OCI-M2 (cell line): ENCODE results near the gene RIC8B.
"Not testable (repeated sequence)": the region's sequence is repeated elsewhere in the genome, so short reads cannot be mapped to it uniquely, and the experiment has no call there.

Experiments used
- DNase-seq: peaks from one replicate; lab custom pipeline; 2025; ENCODE audit not compliant: unreplicated experiment; lab: John Stamatoyannopoulos, UW

Gene RIC8B

DNA sequence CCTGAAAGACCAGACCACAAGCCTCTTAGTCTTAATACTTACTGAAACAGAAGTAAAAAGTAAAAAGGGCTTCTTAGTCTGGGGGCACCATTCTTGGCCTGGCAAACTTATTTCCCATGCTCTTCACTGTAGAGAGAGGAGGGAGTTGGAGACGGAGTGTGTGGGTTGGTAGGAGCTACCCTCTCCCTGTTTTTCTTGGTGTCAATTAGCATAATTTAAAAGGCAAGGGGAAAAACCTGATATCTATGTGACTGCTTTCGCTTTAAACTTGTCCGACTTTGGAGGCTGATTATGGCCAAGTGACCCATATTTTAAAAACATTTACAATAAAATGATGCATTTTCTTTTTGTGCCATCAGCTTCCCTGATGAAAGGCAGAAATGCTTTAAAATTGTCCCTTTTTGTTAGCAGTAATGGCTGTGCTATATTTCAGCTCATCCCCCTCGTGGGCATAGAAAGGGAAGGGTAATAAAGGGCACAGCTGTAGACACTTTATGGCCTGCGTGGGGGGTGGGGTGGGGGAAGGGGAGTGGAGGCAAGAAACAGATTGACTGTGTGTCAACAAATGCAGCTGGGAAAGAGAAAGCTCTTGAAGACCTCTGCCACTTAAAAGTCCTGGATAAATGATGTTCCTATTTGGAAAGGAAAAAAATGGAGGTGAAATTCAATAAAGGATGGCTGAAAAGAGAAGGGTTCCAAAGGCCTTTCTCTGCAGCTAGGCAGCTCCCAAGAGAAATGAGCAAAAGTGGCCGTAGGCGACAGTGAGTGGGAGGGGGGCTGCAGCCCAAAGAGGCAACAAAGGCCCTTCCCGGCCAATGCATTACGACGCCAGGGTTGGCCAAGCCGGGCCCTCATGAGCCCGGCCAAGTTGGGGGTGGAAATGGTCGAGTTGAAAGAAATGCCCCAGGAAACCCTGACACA, 123.8 kb downstream of the RIC8B start:
- no peak for DNase-seq

DNA sequence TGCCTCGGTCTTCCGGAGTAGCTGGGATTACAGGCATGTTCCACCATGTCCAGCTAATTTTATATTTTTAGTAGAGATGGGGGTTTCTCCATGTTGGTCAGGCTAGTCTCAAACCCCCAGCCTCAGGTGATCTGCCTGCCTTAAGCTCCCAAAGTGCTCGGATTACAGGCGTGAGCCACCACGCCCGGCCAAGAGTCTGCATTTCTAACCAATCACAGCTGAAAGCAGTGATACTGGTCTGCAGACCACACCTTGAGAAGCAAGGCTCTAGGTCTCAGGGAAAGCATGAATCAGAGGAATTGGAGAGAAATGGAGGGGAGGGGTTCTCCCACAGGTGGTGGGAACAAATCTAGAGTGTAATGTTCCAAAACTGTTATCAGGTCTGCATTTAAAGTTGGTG, 126.1 kb downstream of the RIC8B start:
- DNase-seq = no peak

- DNase-seq = no peak
Observed at GRCh38 chr12:106901276-106901675, 126.8 kb downstream of the RIC8B start.

- DNase-seq = no peak
Observed at GRCh38 chr12:106902053-106902452, 127.6 kb downstream of the RIC8B start.

DNA sequence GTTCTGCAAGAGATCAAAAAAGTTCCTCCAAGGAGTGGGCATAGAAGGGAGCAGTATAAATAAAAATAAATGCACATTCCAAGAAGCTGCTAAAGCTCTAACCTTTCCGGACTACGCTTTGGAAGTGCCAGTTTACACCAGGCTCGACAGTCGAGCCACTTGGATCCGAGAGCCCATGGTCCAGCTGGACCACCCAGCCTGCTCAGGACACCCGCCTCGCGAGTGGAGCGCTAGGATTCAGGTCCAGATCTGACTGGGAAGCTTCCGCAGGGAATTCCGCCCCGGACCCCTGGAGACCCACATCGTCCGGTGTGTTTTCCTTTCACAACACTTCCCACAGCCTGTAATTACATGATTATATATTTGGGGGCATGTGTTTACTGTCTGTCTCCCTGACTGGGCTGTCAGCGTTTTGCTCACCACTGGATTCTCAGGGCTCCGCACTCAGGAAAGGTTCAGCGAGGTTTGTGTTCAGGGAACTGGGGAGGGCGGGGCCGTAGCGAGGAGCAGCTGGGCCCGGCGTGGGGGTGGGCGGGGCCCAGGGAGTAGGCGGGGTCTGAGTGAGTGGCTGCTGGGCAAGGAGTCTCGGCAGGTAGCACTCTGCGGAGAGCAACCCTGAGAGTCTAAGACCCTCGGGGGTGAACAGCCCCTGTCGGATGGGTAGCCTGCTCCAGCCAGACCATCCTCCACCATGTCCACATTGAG, 128.9 kb downstream of the RIC8B start:
- no peak for DNase-seq

DNA sequence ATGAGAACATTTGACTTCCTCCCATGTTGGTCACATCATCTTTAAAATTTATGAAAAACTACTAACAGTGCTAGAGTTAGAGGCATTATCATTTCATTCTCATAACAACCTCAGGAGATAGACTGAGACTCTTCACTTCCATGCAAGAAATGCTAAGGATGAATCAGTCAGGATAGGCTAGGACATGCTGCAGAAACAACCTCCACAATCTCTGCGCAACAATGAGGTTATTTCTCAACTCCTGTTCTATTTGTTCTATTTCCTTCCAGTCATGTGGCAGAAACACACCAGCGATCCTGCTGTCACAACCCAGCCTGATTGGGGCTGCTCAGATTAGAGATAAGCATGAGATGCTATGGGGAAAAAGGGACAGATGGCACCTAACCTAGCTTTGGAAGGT, 132.2 kb downstream of the RIC8B start:
- DNase-seq = no peak

- DNase-seq = no peak
Observed at GRCh38 chr12:106907411-106907810, 132.9 kb downstream of the RIC8B start.

DNA sequence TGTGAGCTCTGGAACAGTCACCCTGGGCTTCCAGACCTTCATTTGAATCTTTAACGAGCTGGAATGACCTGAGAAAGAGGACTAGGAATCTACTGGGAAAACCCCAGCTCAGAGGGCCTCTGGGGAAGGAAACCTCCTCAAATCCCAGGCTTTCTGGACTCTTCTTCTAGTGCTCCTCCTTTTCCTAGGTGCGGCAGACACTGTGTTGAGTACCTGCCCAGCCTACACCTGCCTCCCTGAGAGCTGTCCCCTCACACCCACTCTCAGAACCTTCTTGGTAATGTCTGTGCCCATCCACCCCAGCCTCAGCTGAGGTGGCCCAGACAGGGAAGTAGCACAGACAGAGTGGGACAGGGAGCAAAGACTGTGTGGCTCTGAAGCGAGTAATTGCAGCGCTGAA, 133.4 kb downstream of the RIC8B start:
- DNase-seq = no peak

GRCh38 chr12:106908561-106908960, 134.1 kb downstream of the RIC8B start:
- DNase-seq = no peak

DNA sequence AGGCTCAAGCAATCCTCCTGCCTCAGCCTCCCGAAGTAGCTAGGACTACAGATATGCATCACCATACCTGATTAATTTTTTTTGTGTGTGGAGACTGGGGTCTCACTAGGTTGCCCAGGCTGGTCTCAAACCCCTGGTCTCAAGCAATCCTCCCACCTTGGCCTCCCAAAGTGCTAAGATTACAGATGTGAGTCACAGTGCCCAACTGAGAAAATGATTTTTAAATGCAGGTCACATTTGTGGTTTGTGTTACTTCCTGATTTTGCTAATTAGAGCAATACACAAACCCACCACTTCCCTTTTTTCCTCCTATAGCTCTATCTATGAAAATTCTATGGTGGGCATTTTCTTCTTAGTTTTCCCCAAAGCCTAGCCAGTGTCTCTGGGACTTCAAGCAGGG, 135.7 kb downstream of the RIC8B start:
- peak; percentile 2 for DNase-seq

GRCh38 chr12:106911581-106911980, 137.1 kb downstream of the RIC8B start:
- DNase-seq = no peak

- DNase-seq = no peak
Observed at GRCh38 chr12:106913456-106913855, 139.0 kb downstream of the RIC8B start.

DNA sequence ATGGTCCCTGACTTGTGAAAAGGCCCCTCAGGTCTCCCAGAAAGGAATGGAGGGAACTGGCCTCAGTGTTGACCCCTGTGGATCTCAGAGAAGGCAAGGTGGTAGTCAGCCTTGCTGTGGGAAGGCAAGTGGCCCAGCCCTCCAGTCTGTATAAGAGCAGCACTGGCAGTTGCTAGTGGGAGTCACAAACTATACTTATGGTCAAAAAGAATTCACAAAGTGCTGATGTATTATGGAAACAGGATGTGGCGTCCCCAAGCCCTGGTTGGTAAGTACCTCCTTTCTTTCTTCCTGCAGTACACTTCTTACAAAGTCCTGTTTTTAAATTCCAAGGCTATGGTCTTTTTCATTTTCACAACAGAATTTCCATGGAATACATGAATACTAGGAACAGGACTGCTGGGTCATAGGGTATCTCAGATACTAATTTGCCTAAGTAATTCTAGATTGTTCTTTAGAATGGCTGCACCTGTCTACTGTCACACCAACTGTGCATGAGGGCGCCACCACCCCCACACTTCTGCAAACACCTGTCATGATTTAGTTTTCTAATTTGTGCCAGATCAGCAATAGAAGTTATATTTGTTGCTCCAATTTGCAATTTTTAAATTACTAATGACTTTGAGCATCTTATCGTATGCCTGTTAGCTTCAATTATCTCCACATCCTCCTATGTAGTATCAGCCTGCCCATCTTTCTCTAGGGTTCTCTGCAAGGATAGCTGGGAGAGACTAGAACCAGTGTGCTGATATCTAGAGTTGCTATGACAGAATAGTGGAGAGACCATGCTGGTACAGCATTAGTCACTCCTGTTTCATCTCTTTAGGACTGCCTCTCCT, 140.5 kb downstream of the RIC8B start:
- DNase-seq = no peak

DNA sequence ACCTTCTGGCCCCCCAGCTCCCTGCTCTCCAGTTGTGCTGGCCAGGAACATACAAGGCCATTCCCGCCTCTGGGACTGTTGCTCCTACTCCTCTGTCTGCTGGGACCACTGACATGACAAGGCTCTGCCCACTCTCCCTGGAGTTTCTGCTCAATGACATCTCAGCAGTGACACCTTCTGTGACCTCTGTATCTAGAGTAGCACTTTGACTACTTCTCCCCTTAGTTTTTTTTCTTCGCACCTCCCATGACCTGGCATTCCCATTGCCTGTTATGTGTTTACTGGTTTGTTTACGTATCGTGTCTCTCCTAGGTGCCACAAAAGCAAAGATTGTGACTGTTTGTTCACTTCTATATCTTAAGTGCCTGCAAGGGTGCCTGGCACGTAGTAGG, 141.1 kb downstream of the RIC8B start:
- DNase-seq = no peak

- DNase-seq = no peak
Observed at GRCh38 chr12:106917503-106917902, 143.0 kb downstream of the RIC8B start.

DNA sequence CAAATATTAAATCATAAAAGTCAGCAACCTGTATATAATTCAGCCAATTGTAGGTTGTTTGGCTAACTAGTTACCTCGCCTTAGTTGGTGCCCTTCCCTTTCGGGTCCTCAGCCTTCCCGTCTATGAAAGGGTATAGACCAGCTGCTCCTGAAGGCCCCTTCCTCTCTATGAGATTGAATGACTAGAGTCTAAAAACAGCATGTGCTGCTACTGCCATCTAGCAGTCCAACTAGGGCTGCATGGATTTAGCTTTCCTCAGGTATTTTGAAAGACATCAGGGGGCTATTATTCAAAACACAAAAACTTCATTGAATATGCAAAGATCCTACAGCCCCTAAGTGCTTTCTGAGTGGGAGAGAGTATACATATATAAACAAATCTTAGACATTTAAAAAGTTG, 144.3 kb downstream of the RIC8B start:
- peak; percentile 4 for DNase-seq

DNA sequence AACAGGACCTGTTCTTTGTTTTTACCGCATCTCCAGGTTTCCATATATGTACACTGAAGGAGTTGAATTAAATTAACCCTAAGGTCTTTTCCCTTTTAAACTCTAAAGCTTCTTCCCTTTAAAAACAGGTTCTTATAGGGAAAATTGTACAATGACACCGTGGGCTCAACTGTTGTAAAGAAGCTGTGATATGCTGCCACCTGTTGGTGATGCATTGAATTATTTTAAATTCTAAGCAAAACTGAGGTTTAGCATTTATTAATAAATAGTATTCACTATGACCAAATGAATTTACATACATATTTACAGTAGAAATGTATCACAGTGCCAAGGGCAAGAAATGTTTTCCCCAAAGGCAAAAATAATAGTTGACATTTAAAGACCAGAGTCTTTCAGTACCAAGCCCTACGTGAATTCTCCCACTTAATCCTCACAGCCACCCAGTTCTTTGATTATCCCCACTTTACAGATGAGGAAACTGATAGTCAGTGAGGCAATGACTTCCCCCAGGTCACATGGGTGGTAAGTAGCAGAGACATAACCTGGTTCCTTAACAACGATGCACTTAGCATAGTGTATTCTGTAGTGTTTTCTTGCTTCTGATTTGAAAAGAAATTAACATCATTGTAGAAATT, 145.5 kb downstream of the RIC8B start:
- no peak for DNase-seq

- DNase-seq = not testable (repeated sequence)
Observed at GRCh38 chr12:106921976-106922375, 147.5 kb downstream of the RIC8B start.

- not testable (repeated sequence) for DNase-seq
Observed at GRCh38 chr12:106923594-106923993, 149.1 kb downstream of the RIC8B start.

DNA sequence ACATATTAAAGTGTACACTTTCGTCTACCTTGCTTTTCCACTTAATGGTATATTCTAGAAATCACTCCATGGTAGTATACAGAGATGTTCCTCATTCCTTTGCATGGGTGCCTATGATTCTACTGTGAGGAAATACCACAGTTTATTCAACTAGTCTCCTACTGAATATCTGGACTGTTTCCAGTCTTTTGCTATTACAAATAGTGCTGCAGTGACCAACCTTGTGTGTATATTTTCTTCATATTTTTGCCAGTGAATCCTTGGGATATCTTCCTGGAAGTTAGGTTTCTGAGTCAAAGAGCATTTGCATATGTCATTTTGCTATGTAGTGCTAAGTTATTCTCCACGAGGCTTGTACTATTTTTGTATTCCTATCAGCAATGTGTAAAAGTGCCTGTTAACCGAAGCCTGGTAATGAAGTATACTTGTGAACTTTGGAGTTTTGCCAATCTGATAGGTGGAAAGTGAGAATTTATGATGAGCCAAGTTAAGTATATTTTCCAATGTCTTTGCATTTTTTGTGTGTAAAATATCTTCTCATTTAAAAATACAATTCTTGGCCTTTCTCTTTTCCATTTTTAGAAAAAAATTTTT, 149.9 kb downstream of the RIC8B start:
- DNase-seq = no peak

DNA sequence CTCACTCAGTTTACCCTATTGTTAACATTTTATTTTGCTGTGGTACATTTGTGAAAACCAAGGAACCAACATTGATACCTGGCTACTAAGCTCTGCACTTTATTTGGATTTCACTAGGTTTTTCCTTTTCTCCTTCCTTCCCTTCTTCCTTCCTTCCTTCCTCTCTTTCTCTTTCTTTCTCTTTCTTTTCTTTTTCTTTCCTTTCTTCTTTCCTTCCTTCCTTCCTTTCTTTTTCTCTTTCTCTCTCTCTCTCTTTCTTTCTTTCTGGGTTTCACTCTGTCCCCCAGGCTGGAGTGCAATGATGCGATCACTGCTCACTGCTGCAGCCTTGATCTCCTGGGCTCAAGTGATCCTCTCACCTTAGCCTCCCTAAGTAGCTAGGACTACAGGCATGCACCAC, 152.2 kb downstream of the RIC8B start:
- no peak for DNase-seq
